CD4-positive, alpha-beta T cell treated with Interleukin-21 for 1 hour (primary cell): ENCODE results near the gene POLN.

Source experiments
- DNase-seq: peaks from one replicate; pipeline ENCODE4 v3.0.0-alpha.2; 2020

Gene POLN

GRCh38 chr4:2262145-2262943 is 20.4 kb upstream of the POLN start:
- DNase-seq, result peak; percentile 99

GRCh38 chr4:2261853-2262144 is 19.9 kb upstream of the POLN start, which contains the start of gene MXD4:
Gene MXD4 (minus strand): TSS chr4:2262109. CDS start chr4:2261980, 129 bp downstream.
- no peak for DNase-seq

GRCh38 chr4:2261110-2261852 is 19.4 kb upstream of the POLN start:
- peak; percentile 54 for DNase-seq

- no peak for DNase-seq
These were observed 18.6 kb upstream of the POLN start for GRCh38 chr4:2260344-2261109.

GRCh38 chr4:2259541-2260343 is 17.8 kb upstream of the POLN start:
- DNase-seq, result no peak

- DNase-seq, result no peak
These were observed 17.2 kb upstream of the POLN start for GRCh38 chr4:2259036-2259540.

- DNase-seq, result no peak
These were observed 16.4 kb upstream of the POLN start for GRCh38 chr4:2258091-2259035.

- DNase-seq, result no peak
These were observed 15.6 kb upstream of the POLN start for GRCh38 chr4:2257361-2258081.

- no peak for DNase-seq
These were observed 14.9 kb upstream of the POLN start for GRCh38 chr4:2256781-2257191.

- DNase-seq, result no peak
These were observed 14.3 kb upstream of the POLN start for GRCh38 chr4:2256156-2256731.

GRCh38 chr4:2255501-2256155 is 13.7 kb upstream of the POLN start:
- no peak for DNase-seq

- no peak for DNase-seq
These were observed 13.0 kb upstream of the POLN start for GRCh38 chr4:2254665-2255500.

GRCh38 chr4:2253160-2254084 is 11.5 kb upstream of the POLN start:
- DNase-seq, result no peak

- DNase-seq, result no peak
These were observed 10.7 kb upstream of the POLN start for GRCh38 chr4:2252530-2253091.

GRCh38 chr4:2251795-2252529 is 10.0 kb upstream of the POLN start:
- DNase-seq, result no peak

- no peak for DNase-seq
These were observed 9.3 kb upstream of the POLN start for GRCh38 chr4:2251073-2251794.
